Measurements from ENCODE around the gene MYBBP1A. TPM values are rescaled to one million over a fixed set of nuclear protein-coding genes. Genes with fewer than 3 reads are reported as not detected.

MYBBP1A gene
- total RNA-seq, 6 experiments from 2014 or later, result 65.9 to 80.8 (median 71.8) TPM

DNA sequence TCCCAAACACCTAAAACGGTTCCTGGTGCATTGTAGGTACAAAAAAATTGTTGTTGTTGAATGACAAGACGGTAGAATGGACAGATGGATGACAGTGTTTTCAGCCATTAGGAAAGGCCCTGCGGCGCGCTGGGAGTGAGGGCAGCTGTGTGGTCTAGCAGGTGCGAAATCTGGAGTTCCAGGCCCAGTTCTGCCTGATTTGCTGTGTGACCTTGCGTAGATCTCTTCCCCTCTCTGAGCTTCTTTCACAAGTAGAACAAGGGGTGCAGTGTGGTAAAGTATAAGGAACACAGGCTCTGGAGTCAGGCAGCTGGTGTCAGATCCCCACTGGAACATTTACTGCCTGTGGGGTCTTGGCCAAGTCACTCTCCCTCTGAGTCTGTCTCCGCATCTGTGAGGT lies 31.2 kb downstream of the MYBBP1A start:
- Mint-ChIP-seq H3K9me3 (no peaks in the 10 kb centered on the region), H3K27ac (no peak overlapping the region), H3K36me3 (ENCODE audit: low read depth) (no peaks in the 10 kb centered on the region), H3K4me1 (ENCODE audit: low read depth) (peaks cover 7% of the 10 kb centered on the region; the same call in 1 of the 2 replicates), H3K27me3 (ENCODE audit: insufficient read depth) (peaks cover 29% of the 10 kb centered on the region), H3K4me3 (no peak overlapping the region)
- TF ChIP-seq, protein P1, sequence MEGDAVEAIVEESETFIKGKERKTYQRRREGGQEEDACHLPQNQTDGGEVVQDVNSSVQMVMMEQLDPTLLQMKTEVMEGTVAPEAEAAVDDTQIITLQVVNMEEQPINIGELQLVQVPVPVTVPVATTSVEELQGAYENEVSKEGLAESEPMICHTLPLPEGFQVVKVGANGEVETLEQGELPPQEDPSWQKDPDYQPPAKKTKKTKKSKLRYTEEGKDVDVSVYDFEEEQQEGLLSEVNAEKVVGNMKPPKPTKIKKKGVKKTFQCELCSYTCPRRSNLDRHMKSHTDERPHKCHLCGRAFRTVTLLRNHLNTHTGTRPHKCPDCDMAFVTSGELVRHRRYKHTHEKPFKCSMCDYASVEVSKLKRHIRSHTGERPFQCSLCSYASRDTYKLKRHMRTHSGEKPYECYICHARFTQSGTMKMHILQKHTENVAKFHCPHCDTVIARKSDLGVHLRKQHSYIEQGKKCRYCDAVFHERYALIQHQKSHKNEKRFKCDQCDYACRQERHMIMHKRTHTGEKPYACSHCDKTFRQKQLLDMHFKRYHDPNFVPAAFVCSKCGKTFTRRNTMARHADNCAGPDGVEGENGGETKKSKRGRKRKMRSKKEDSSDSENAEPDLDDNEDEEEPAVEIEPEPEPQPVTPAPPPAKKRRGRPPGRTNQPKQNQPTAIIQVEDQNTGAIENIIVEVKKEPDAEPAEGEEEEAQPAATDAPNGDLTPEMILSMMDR (IDR thresholded peaks at IDR 0.05), result no peak
- DNase-seq, result no peak

DNA sequence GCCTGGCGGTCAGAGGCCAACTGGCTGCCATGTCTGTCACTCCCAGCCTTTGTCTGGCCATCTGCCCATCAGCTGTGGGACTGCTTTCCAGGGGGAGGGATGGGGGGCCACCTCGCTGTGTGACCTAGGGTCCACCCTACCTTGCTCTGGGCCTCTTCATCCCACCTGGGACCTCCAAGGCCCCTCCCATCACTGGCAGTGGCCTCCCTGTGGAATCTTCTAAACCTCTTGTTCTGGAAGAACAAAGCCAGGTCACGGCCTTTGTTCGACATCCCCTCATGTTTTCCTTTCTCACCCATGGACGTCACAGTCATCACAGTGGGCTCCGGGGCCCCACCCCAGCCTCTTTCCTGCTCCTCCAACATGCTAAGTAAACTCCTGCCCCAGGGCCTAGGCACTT lies 32.5 kb downstream of the MYBBP1A start:
- no peak for DNase-seq
- Mint-ChIP-seq H3K27me3 (ENCODE audit: insufficient read depth) (peaks cover 34% of the 10 kb centered on the region), H3K27ac (no peak overlapping the region), H3K9me3 (peaks cover 4% of the 10 kb centered on the region; the same call in 1 of the 2 replicates), H3K36me3 (ENCODE audit: low read depth) (no peaks in the 10 kb centered on the region), H3K4me3 (no peak overlapping the region), H3K4me1 (ENCODE audit: low read depth) (peaks cover 7% of the 10 kb centered on the region; the same call in 1 of the 2 replicates)
- TF ChIP-seq, protein P1 (IDR thresholded peaks at IDR 0.05), result no peak

DNA sequence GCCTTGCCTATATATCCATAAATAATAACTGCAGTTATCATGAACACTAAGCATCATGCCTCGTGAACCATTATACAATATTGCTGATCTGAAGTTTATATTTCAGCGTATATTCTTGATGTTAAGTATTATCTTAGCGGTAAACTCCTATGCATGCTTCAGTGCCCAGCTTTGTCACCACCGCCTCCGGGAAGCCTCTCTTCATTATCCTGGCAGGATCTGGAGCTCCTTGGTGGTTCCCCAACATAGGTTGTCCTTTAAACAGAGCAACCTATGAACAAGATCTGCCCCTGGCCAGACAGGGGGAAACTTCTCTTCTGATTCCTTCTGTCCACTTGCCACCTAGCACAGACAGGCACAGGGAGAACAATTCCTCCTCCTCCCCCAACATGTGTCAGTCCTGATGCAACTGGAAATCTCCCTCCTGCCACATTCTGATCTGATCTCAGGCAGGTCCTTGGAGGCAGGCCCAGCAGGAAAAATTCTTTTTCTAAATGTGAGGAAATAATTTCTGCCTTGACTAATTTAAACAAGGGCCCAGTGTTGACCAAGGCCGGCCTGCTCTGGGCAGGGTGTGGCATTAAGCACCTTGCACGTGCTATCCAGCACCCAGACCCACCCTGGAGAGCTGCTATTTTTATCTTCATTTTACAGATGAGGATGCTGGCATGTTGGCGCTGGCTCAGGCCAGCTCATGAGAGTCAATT lies 34.1 kb downstream of the MYBBP1A start:
- Mint-ChIP-seq H3K4me1 (ENCODE audit: low read depth) (peaks cover 7% of the 10 kb centered on the region; the same call in 1 of the 2 replicates), H3K27me3 (ENCODE audit: insufficient read depth) (peaks cover 33% of the 10 kb centered on the region), H3K4me3 (no peak overlapping the region), H3K27ac (no peak overlapping the region), H3K9me3 (peaks cover 4% of the 10 kb centered on the region; the same call in 1 of the 2 replicates), H3K36me3 (ENCODE audit: low read depth) (no peaks in the 10 kb centered on the region)
- DNase-seq, result no peak
- TF ChIP-seq, protein P1 (IDR thresholded peaks at IDR 0.05), result no peak

DNA sequence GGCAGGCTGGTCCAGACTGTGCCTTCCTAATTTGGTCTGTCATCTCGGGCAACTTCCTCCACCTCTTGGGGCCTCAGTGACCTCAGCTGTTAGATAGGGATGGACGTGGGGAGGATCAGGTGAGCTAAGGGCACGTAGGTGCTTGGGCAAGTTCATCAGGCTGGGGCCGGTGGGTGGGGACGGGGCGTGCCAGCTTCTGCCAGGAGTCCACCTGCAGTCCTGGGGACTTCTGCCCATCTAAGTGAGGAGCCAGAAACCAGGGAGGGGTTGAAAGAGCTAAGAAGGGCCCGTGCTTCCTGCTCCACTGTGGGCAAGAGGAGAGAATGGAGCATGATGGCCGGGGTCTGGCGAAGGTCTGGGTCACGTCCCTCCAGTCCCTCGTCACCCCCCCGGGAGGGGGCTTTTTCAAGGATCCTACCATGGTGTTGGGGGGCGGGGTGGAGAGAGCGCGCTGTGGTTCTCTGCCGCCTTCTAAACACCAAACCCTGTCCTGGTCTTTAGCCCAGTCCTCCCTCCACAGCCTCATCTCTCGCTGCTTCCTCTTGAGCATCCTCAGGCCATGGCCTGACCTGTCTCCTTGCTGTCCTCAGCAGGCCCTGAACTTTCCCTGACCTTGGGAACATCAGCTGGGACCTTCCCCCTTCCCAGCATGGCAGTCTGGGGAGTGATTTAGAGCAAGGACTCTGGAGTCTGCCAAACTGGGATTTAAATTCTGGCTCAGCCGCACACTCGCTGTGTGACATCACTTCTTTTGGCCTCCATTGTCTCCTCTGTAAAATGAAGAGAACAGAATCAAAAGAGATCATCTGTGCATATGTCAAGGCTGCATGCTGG lies 34.9 kb downstream of the MYBBP1A start:
- Mint-ChIP-seq H3K36me3 (ENCODE audit: low read depth) (no peaks in the 10 kb centered on the region), H3K27me3 (ENCODE audit: insufficient read depth) (peaks cover 30% of the 10 kb centered on the region), H3K4me3 (no peak overlapping the region), H3K27ac (no peak overlapping the region), H3K4me1 (ENCODE audit: low read depth) (peaks cover 7% of the 10 kb centered on the region; the same call in 1 of the 2 replicates), H3K9me3 (peaks cover 4% of the 10 kb centered on the region; the same call in 1 of the 2 replicates)
- DNase-seq, result no peak
- TF ChIP-seq, protein P1 (IDR thresholded peaks at IDR 0.05), result no peak

DNA sequence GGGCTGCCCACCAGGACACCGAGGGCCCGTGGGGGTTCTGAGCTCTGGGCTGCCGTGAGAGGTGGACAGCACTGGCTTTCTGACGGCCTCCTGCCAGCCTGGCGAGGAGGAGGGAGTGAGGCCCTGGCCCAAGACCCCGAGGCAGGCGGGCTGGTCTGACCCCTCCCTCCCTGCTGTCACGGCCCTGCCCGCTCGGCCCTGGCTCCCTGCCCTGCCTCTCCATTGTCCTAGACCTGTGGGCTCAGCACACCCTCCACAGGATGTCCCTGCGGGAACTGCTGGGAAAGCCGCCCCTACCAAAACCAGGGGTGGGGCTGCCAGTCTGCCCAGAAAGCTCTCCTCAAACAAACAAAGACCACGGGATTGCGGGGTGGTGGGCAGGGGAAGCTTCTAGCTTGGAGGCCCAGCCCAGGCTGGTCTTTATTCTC lies 35.8 kb downstream of the MYBBP1A start:
- DNase-seq, result no peak
- no peak overlapping the region for H3K4me3 Mint-ChIP-seq
- peaks cover 30% of the 10 kb centered on the region for H3K27me3 Mint-ChIP-seq (ENCODE audit: insufficient read depth)
- H3K4me1 Mint-ChIP-seq (ENCODE audit: low read depth), result peaks cover 7% of the 10 kb centered on the region; the same call in 1 of the 2 replicates
- no peak overlapping the region for H3K27ac Mint-ChIP-seq
- TF ChIP-seq, protein P1 (IDR thresholded peaks at IDR 0.05), result no peak
- H3K36me3 Mint-ChIP-seq (ENCODE audit: low read depth), result no peaks in the 10 kb centered on the region
- peaks cover 4% of the 10 kb centered on the region; the same call in 1 of the 2 replicates for H3K9me3 Mint-ChIP-seq

Data from HFFc6 (cell line).